Keratinocyte (primary cell): Measurements from ENCODE around the gene INSRR.

Experiments used
- EZH2 ChIP-seq: IDR thresholded peaks from one replicate; pipeline ENCODE4 v1.6.1; 2012; ENCODE audit warnings: inconsistent platforms, mild to moderate bottlenecking, low read length, moderate library complexity
- TF ChIP-seq, protein P1 (sequence below), 3 experiments: IDR thresholded peaks in 1 of 3; conservative IDR thresholded peaks in 1 of 3; optimal IDR thresholded peaks in 1 of 3; 2 replicates in 2 of 3; 3 replicates in 1 of 3; pipeline versions ENCODE3 to v1.5.1; 2011; ENCODE audit warnings: low read length in 3 of 3, mild to moderate bottlenecking in 3 of 3, moderate library complexity in 2 of 3, control low read depth in 1 of 3, inconsistent platforms in 1 of 3; ENCODE audit not compliant: insufficient read depth in 2 of 3; ENCODE audit errors: extremely low read depth in 1 of 3

GRCh38 chr1:156898971-156899664 lies 40.2 kb upstream of the INSRR start:
- TF ChIP-seq, protein P1, sequence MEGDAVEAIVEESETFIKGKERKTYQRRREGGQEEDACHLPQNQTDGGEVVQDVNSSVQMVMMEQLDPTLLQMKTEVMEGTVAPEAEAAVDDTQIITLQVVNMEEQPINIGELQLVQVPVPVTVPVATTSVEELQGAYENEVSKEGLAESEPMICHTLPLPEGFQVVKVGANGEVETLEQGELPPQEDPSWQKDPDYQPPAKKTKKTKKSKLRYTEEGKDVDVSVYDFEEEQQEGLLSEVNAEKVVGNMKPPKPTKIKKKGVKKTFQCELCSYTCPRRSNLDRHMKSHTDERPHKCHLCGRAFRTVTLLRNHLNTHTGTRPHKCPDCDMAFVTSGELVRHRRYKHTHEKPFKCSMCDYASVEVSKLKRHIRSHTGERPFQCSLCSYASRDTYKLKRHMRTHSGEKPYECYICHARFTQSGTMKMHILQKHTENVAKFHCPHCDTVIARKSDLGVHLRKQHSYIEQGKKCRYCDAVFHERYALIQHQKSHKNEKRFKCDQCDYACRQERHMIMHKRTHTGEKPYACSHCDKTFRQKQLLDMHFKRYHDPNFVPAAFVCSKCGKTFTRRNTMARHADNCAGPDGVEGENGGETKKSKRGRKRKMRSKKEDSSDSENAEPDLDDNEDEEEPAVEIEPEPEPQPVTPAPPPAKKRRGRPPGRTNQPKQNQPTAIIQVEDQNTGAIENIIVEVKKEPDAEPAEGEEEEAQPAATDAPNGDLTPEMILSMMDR (optimal IDR thresholded peaks at IDR 0.05 in 1 of 3, IDR thresholded peaks at IDR 0.05 in 1 of 3, conservative IDR thresholded peaks at IDR 0.05 in 1 of 3; ENCODE audit: extremely low read depth in 1 of 3, insufficient read depth in 2 of 3, low read length in 3 of 3) = no peak
- no peak for TF ChIP-seq EZH2
